NB4 (cell line): ENCODE results near the gene TADA2B.

Experiments
- DNase-seq: peaks from one replicate; pipeline ENCODE4 v3.0.0; 2010; ENCODE audit warnings: low read depth
- H3K4me3 ChIP-seq: one replicate; pipeline ENCODE4 v1.5.1; 2011; ENCODE audit warnings: mild to moderate bottlenecking, low read depth, low read length, moderate library complexity
- MYC ChIP-seq: IDR thresholded peaks from 2 replicates; pipeline ENCODE4 v1.6.1; 2011; ENCODE audit warnings: low read depth, low read length
- POLR2A ChIP-seq: IDR thresholded peaks from 2 replicates; pipeline ENCODE4 v1.6.1; 2011; ENCODE audit warnings: mild to moderate bottlenecking; ENCODE audit not compliant: insufficient read length; ENCODE audit errors: extremely low read depth
- TF ChIP-seq, protein P1 (sequence below): IDR thresholded peaks from 2 replicates; pipeline ENCODE4 v1.6.1; 2011; ENCODE audit warnings: low read depth, low read length
- TF ChIP-seq, protein P2 (sequence below): IDR thresholded peaks from one replicate; pipeline ENCODE4 v1.5.1; 2012; ENCODE audit warnings: low read depth, low read length

Gene TADA2B

DNA sequence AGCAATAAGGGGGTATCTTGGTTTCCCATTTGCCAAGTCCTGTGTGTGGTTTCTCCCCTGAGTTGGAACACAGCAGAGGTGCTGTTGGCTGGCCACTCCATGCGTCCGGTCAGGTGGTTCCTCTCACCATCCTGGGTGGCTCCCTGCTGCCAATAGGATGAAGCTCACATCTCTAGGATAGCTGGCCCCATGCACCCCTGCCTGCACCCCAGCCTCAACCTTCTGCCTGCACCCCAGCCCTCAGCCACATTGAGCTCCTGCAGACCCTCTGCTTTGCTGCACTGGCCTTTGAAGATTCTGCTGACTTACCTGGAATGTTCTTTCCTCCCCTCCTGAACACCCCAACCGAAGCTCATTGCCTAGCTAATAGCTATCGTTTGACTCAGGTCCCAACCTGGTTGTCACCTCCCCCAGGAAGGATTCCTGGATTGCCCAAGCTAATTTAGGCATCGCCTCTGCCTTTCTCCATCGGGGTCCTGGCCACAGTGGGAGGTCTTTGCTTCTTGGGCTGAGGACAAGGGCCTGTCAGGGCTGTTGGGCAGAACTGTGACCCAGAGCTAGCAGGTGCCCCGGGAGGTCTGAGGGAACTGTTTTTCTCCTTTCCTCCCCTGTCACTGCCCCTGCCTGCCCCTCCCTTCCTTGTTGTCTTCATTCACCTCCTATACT, 61.3 kb downstream of the TADA2B start:
- DNase-seq = no peak
- H3K4me3 ChIP-seq = no peak overlapping the region
- TF ChIP-seq POLR2A (no peak), MYC (no peak)
- TF ChIP-seq, protein P1, sequence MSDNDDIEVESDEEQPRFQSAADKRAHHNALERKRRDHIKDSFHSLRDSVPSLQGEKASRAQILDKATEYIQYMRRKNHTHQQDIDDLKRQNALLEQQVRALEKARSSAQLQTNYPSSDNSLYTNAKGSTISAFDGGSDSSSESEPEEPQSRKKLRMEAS = no peak
- TF ChIP-seq, protein P2, sequence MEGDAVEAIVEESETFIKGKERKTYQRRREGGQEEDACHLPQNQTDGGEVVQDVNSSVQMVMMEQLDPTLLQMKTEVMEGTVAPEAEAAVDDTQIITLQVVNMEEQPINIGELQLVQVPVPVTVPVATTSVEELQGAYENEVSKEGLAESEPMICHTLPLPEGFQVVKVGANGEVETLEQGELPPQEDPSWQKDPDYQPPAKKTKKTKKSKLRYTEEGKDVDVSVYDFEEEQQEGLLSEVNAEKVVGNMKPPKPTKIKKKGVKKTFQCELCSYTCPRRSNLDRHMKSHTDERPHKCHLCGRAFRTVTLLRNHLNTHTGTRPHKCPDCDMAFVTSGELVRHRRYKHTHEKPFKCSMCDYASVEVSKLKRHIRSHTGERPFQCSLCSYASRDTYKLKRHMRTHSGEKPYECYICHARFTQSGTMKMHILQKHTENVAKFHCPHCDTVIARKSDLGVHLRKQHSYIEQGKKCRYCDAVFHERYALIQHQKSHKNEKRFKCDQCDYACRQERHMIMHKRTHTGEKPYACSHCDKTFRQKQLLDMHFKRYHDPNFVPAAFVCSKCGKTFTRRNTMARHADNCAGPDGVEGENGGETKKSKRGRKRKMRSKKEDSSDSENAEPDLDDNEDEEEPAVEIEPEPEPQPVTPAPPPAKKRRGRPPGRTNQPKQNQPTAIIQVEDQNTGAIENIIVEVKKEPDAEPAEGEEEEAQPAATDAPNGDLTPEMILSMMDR = no peak

DNA sequence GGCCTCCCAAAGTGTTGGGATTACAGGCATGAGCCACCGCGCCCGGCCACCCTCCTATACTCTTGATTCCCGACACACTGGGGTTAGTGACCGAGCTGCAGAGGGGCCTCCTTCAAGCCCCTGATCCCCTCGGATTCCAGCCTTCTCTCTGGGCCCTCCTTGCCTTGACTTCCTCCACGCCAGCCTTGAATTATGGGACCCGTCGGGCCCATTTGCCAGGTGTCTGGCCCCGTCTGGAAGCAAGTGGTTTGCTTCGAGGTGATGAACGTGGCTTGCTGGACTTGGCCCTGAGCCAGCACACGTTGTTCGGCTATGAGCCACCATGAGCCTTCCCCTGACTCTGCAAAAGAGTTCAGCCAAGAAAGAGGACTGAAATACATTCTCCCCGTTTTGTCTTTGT, 62.1 kb downstream of the TADA2B start:
- no peak for DNase-seq
- TF ChIP-seq POLR2A (no peak), MYC (no peak)
- TF ChIP-seq, protein P1 = no peak
- TF ChIP-seq, protein P2 = no peak
- no peak overlapping the region for H3K4me3 ChIP-seq

DNA sequence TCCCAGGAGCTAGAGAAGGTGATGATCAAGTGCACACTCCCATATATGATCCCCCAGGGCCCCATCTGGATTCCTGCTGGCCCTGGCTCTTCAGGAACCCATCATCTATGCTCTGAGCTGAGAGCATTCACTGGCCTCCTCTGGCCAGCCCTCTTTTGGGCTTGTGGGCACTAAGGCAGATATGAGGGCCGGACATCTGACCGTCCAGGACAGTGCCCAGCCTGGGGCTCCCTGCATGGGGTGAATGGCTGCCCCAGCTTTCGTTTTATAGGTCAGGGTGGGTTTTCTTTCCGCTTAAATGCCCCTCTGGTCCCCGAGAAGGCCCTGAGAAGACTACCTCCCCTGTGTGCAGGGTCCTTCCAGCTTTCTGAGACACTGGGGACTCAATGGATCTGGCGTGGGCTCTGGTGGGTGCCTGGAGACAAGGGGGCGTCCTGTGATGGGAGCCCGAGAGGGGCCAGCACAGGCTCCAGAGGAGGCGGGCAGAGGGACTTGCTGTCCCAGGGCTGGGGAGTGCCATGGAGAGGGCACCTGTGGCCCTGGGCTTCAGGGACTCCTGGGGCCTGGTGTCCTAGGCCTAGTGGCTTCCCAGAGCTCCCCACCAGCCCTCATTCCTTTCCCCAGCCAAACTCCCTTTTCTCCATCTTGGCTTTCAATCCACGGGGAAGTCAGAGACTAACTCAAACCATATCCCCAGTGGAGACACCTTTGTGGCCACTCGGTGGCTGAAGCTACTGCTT, 64.2 kb downstream of the TADA2B start:
- no peak overlapping the region for H3K4me3 ChIP-seq
- no peak for DNase-seq
- no peak for TF ChIP-seq MYC
- TF ChIP-seq, protein P1 = no peak
- TF ChIP-seq, protein P2 = no peak
